Measurements from ENCODE around the gene MEF2D.

MEF2D gene

GRCh38 chr1:156464335-156464734, 36.2 kb downstream of the MEF2D start:
- TF ChIP-seq CTCF (conservative IDR thresholded peaks at IDR 0.05; ENCODE audit: low read depth, low read length), result no peak

GRCh38 chr1:156463874-156464273, 36.7 kb downstream of the MEF2D start:
- no peak for TF ChIP-seq CTCF (conservative IDR thresholded peaks at IDR 0.05; ENCODE audit: low read depth, low read length)
- peak; percentile 39 for DNase-seq (ENCODE audit: low read depth)
- no peak overlapping the region for H3K4me3 ChIP-seq (ENCODE audit: low read depth, low read length)

More at GRCh38 chr1:156464335-156464734, 36.2 kb downstream of the MEF2D start:
- no peak overlapping the region for H3K4me3 ChIP-seq (ENCODE audit: low read depth, low read length)
- peak; percentile 50 for DNase-seq (ENCODE audit: low read depth)

DNA sequence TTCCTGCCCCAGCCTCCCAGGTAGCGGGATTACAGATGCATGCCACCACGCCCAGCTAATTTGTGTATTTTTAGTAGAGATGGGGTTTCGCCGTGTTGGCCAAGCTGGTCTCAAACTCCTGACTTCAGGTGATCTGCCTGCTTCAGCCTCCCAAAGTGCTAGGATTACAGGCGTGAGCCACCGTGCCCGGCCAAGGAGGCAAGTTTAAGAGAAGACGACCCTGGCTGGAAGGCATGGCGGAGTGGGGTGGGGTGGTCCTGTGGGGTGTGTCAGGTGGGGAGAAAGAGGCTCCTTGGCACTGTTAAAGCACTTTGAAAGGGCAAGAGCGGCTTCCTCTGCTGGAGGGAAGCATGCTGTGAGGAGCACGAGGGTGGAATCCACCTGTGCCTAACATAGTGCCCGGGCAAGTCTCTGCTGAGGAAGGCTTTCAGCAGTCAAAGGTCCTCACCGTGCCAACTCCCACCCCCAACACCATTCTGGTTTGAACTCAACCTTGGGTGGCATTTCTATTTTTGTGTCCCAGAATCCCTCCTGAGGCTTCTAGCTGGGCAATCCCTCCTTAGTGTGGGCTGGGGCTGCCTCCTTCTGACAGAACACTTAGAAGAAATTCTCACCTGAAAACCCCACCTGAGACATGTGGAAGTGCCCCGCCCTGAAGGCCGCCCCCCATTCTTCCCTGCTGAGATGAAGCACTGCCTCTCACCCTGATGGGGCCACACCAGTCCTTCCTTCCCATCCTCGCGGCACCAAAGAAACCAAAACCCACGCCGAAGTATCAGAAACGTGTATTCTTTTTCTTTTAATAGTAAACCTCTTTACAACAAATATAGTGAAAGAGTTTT, 37.4 kb downstream of the MEF2D start:
- no peak overlapping the region for H3K4me3 ChIP-seq (ENCODE audit: low read depth, low read length)
- no peak for DNase-seq (ENCODE audit: low read depth)
- TF ChIP-seq CTCF (conservative IDR thresholded peaks at IDR 0.05; ENCODE audit: low read depth, low read length), result no peak

DNA sequence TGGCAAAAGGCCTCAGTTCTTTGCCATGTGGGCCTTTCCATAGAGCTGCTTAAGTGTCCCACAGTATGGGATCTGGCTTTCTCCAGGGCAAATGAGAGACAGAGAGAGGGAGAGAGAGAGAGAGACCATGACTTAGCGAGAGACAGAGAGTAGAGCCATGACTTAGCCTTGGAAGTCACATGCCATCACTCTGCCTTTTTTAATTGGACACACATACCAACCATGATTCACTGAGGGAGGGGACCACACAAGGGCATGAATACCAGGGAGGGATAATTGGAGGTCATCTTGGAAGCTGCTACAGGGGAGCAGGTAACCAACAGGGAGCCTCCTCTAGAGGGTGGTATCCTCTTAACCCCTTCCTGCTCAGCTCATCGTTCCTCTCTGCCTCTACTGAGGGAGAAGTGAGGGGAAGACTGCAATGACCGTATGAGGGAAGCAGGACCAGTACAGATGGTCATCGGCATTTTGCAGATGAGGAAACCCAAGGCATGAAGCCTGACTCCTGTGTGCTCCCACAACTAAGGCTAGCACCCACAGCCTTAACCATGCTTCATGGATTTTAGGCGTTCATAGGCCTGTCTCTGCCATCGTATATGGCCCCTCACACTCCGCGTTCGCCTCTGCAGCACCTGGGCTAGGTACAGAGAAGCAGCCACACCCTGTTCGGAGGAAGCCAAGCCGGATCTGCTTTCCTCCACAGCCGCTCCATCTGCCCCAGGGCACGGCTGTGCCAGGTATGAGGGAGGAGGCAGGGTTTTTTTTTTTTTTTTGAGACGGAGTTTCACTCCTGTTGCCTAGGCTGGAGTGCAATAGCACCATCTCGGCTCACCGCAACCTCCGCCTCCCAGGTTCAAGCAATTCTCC, 38.6 kb downstream of the MEF2D start:
- DNase-seq (ENCODE audit: low read depth), result no peak
- TF ChIP-seq CTCF (conservative IDR thresholded peaks at IDR 0.05; ENCODE audit: low read depth, low read length), result no peak
- no peak overlapping the region for H3K4me3 ChIP-seq (ENCODE audit: low read depth, low read length)

- DNase-seq (ENCODE audit: low read depth), result no peak
- no peak for TF ChIP-seq CTCF (conservative IDR thresholded peaks at IDR 0.05; ENCODE audit: low read depth, low read length)
Measured at GRCh38 chr1:156461109-156461508, 39.5 kb downstream of the MEF2D start.

DNA sequence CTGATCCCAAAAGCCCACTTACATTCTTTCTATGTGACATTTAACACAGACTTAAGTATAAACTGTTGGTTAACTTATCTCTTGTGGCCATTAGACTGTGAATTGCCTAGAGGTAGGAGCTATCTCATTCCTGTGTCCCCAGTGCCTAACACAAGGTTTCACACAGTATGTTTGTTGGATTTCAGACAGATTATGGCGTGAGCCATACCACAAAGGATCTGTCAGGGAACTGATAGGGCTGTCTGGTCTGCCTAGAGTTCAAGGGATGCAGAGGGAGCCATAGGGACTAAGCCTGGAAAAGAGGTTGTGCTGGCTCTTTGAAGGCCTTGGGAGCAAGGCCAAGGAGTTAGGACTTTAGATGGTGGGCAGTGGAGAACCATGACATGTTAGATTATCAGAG, 40.0 kb downstream of the MEF2D start:
- TF ChIP-seq CTCF (conservative IDR thresholded peaks at IDR 0.05; ENCODE audit: low read depth, low read length), result no peak
- DNase-seq (ENCODE audit: low read depth), result no peak
- no peak overlapping the region for H3K4me3 ChIP-seq (ENCODE audit: low read depth, low read length)

More at GRCh38 chr1:156461109-156461508, 39.5 kb downstream of the MEF2D start:
- no peak overlapping the region for H3K4me3 ChIP-seq (ENCODE audit: low read depth, low read length)

Measured in choroid plexus epithelial cell (primary cell).